ENCODE results near the gene KLC3.
"Not testable (repeated sequence)": the region's sequence is repeated elsewhere in the genome, so short reads cannot be mapped to it uniquely, and the experiment has no call there.

Gene KLC3

DNA sequence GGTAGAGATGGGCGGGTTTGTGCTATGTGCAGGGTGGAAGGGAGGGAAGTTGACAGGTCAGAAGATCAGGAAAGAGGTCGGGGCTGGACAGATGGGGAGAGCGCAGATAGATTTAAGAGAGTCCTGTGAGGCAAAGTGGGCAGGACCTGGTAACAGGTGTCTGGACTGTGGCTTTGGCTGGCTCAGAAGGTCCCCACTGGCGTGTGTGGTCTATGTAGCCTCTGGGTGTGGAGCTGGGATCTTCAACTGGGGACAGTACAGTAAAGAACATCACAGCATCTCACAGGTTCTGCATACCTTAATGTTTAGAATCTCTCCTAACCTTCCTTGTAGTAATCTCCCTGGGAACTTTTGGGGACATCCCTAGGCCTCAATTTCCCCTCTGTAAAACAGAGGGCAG is 35.5 kb upstream of the KLC3 start:
- TF ChIP-seq, protein P1, sequence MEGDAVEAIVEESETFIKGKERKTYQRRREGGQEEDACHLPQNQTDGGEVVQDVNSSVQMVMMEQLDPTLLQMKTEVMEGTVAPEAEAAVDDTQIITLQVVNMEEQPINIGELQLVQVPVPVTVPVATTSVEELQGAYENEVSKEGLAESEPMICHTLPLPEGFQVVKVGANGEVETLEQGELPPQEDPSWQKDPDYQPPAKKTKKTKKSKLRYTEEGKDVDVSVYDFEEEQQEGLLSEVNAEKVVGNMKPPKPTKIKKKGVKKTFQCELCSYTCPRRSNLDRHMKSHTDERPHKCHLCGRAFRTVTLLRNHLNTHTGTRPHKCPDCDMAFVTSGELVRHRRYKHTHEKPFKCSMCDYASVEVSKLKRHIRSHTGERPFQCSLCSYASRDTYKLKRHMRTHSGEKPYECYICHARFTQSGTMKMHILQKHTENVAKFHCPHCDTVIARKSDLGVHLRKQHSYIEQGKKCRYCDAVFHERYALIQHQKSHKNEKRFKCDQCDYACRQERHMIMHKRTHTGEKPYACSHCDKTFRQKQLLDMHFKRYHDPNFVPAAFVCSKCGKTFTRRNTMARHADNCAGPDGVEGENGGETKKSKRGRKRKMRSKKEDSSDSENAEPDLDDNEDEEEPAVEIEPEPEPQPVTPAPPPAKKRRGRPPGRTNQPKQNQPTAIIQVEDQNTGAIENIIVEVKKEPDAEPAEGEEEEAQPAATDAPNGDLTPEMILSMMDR (IDR thresholded peaks at IDR 0.05; ENCODE audit: low read depth, low read length, missing control alignments): no peak
- in situ Hi-C loops (cut with HindIII; ENCODE audit: low sequenced_read_pairs): no loop called here
- H3K4me3 ChIP-seq (ENCODE audit: low read depth, low read length): no peak overlapping the region
- no peak for DNase-seq (ENCODE audit: low read depth)

GRCh38 chr19:45305421-45305820 is 35.1 kb upstream of the KLC3 start:
- TF ChIP-seq, protein P1 (IDR thresholded peaks at IDR 0.05; ENCODE audit: low read depth, low read length, missing control alignments): no peak
- in situ Hi-C loops (cut with HindIII; ENCODE audit: low sequenced_read_pairs): no loop called here
- H3K4me3 ChIP-seq (ENCODE audit: low read depth, low read length): no peak overlapping the region
- no peak for DNase-seq (ENCODE audit: low read depth)

DNA sequence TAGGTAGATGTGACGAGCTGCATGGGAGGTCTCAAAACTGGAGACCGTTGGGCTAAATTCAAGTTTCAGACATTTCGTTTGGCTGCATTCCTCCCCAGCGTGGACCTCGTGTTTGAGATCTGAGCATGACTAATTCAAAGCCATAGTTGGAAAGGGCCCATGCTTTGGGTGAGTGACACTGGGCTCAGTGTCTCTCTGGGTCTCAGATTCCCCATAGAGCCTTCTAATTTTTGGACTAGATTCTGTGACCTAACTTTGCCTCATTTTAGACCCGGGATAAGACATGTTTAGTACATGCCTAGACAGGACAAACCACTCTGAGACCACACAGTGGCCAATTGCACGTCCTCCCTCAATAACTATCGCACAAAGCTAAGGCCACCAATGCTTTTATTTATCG is 34.5 kb upstream of the KLC3 start:
- DNase-seq (ENCODE audit: low read depth): no peak
- H3K4me3 ChIP-seq (ENCODE audit: low read depth, low read length): no peak overlapping the region
- in situ Hi-C loops (cut with HindIII; ENCODE audit: low sequenced_read_pairs): no loop called here
- TF ChIP-seq, protein P1 (IDR thresholded peaks at IDR 0.05; ENCODE audit: low read depth, low read length, missing control alignments): no peak

GRCh38 chr19:45306518-45307027 is 34.0 kb upstream of the KLC3 start:
- H3K4me3 ChIP-seq (ENCODE audit: low read depth, low read length): no peak overlapping the region
- in situ Hi-C loops (cut with HindIII; ENCODE audit: low sequenced_read_pairs): no loop called here
- DNase-seq (ENCODE audit: low read depth): no peak
- TF ChIP-seq, protein P1 (IDR thresholded peaks at IDR 0.05; ENCODE audit: low read depth, low read length, missing control alignments): no peak

GRCh38 chr19:45307361-45307760 is 33.2 kb upstream of the KLC3 start:
- DNase-seq (ENCODE audit: low read depth): no peak
- no peak overlapping the region for H3K4me3 ChIP-seq (ENCODE audit: low read depth, low read length)
- in situ Hi-C loops (cut with HindIII; ENCODE audit: low sequenced_read_pairs): no loop called here
- TF ChIP-seq, protein P1 (IDR thresholded peaks at IDR 0.05; ENCODE audit: low read depth, low read length, missing control alignments): no peak

DNA sequence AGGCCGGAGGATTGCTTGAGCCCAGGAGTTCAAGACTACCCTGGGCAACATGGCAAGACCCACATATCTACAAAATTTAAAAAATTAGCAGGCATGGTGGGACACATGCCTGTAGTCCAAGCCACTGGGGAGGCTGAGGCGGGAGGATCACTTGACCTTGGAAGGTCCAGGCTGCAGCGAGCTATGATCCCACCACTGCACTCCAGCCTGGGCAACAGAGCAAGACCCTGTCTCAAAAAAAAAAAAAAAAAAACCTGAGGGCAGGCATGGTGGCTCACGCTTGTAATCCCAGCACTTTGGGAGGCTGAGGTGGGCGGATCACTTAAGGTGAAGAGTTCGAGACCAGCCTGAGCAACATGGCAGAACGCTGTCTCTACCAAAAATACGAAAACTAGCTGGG is 31.2 kb upstream of the KLC3 start:
- H3K4me3 ChIP-seq (ENCODE audit: low read depth, low read length); in situ Hi-C loops (cut with HindIII; ENCODE audit: low sequenced_read_pairs); DNase-seq (ENCODE audit: low read depth): not testable (repeated sequence)

DNA sequence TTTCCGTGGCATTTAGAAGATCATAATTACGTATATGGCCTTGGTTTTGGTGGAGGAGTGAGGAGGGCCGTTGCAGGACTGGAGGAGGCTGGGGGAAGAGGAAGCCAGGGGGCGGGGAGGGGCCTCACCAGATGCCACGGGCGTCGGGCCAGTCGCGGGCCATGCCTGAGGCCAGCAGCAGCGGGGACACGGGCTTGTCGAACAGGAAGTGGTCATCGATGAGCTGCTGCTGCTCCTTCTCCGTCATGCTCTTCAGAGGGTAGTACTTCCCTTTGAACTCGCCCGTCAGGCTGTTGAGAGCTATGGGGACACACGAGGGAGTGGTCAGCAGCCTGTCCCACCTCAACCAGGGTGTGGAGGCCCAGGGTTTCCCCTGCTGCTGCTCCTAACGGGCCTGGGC is 28.9 kb upstream of the KLC3 start:
- H3K4me3 ChIP-seq (ENCODE audit: low read depth, low read length): no peak overlapping the region
- TF ChIP-seq, protein P1 (IDR thresholded peaks at IDR 0.05; ENCODE audit: low read depth, low read length, missing control alignments): no peak
- in situ Hi-C loops (cut with HindIII; ENCODE audit: low sequenced_read_pairs): no loop called here

GRCh38 chr19:45312285-45312684 is 28.3 kb upstream of the KLC3 start:
- H3K4me3 ChIP-seq (ENCODE audit: low read depth, low read length); DNase-seq (ENCODE audit: low read depth); in situ Hi-C loops (cut with HindIII; ENCODE audit: low sequenced_read_pairs): not testable (repeated sequence)

More for the DNA sequence above, 28.9 kb upstream of the KLC3 start:
- no peak for DNase-seq (ENCODE audit: low read depth)
